Neural progenitor cell (in vitro differentiated cells): ENCODE data around the gene LRRC8E.

Source experiments
- CTCF ChIP-seq: fragments of 200-600 bp; sonication (generic); IDR thresholded peaks from 2 replicates; pipeline ENCODE4 v1.5.1; 2017; ENCODE audit warnings: antibody characterized with exemption, mild to moderate bottlenecking
- EZH2 ChIP-seq: fragments of 200-600 bp; sonication (generic); IDR thresholded peaks from 2 replicates; pipeline ENCODE4 v1.6.1; 2017; ENCODE audit warnings: antibody characterized with exemption, mild to moderate bottlenecking, moderate library complexity

- TF ChIP-seq EZH2 = no peak
- no peak for TF ChIP-seq CTCF
Observed at GRCh38 chr19:7858109-7858770, 30.1 kb upstream of the LRRC8E start.
